NCI-H2196 treated with DMSO at 0.1 percent for 48 hours (cell line): ENCODE data around the gene DAZAP1.
"Not testable (repeated sequence)": the region's sequence is repeated elsewhere in the genome, so short reads cannot be mapped to it uniquely, and the experiment has no call there.

Experiments used
- DNase-seq: peaks from one replicate; lab custom pipeline; 2025; ENCODE audit not compliant: unreplicated experiment; lab: John Stamatoyannopoulos, UW

The DAZAP1 gene

GRCh38 chr19:1439525-1440417 is 32.4 kb downstream of the DAZAP1 start:
- DNase-seq = not testable (repeated sequence)

- DNase-seq = no peak
Observed at GRCh38 chr19:1440418-1440801, 33.0 kb downstream of the DAZAP1 start.

- no peak for DNase-seq
Observed at GRCh38 chr19:1441022-1441426, 33.6 kb downstream of the DAZAP1 start.

- DNase-seq = no peak
Observed at GRCh38 chr19:1441677-1442438, 34.5 kb downstream of the DAZAP1 start.

DNA sequence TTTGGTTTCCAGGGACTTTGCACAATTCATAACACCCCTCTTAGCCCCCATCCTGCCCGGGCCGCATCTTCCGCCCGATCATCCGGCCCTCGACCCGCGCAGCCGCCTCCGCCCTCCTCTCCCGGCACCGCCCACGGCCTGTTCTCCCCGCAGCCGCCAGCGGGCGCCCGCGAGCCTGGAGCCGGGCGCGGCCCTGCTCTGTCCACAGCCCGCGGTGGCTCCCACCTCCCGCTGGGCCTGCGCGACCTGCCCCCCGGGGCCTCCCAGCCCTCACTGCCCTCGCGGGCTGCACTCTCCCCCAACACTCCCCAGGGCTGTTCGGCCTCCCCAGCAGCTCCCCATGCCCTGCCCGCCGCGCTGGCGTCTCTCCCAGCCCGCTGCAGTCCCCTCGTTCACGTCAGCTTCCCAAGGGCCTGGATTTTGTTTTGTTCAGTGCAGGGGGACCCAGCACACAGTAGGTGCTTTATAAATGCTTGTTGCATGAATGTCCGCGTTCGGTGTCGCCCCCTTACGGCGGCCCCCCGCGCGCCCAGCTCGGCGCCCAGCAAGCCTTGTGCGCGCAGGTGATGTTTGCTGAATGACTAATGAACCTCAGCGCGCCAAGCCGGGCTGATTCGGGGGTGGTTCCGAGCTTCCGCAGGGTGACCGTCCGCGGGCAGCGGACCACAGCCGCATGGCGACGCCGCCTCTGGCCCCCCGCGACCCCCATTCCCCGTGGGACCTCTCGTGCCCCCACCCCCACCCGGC is 38.0 kb downstream of the DAZAP1 start:
- DNase-seq = peak; percentile 59

DNA sequence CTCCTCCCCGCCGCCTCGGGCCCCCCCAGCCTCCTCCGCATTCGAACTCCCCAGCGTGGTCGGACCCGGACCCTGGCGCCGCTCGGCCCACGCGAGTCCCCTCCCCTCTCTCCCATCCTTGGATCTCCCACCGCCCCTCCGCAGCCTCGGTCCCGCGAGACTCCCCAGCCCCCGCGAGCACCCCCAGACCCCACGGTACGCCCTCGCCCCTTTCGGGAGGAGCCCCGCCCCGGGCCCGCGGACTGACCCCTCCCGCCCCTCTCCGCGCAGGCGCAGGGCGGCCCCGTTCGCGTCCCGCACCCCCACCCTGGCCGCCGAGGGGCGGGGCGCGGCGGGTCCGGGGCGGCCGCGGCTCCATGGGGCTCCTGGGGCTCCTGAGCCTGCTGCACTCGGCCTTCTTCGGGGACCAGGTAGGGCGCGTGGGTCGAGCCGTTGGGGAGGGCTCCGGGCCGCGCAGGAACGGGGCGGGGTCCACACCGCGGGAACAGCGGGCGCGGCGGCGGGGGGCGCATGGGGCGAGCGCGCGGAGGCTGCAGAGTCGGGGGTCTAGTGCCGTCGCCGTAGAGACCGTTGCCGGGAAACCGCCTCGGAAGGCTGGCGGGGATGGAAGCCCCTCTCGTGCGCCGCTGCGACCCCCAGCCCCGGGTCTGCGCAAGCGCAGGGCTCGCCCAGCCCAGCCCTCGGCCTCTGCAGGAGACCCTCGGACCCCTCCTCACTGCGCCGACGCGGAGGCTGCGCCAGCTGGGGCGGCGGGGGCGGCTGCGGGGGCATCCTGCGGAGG is 38.7 kb downstream of the DAZAP1 start:
- DNase-seq = peak; percentile 22

DNA sequence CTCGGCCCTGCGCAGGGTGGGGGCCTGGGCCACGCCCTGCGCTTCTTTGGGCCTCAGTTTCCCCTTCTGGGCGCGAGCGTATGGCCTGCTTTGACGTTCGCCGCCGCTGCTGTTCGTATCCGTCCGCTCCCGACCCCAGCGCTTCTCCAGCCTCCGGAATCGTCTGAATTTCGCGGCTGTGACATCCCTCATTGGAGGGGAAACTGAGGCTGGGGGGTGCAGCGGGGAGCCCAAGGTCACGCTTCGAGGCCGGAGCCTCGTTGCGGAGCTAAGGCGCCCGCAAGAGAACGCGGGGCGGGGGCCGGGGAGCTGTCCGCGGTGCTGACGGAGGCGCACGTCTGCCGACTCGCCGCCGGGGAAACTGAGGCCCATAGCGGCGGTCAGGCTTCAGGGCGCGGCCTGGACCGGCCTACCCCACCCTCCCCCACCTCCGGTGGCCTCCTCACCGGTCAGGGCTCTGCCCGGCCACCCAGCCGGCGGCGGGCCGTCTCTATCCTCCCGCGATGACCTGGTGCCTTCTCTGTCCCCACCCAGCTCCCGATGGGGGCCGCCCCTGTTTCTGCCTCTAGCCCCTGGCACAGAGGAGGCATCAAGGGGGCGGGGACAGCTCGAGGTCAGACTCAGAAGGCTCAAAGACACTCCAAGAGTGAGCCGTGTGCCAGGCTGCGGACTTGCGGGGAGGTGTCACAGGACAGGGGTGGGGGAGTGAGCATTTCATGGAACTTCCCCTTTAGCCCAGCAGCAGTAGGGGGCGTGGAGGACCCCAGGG is 39.5 kb downstream of the DAZAP1 start:
- DNase-seq = no peak

DNA sequence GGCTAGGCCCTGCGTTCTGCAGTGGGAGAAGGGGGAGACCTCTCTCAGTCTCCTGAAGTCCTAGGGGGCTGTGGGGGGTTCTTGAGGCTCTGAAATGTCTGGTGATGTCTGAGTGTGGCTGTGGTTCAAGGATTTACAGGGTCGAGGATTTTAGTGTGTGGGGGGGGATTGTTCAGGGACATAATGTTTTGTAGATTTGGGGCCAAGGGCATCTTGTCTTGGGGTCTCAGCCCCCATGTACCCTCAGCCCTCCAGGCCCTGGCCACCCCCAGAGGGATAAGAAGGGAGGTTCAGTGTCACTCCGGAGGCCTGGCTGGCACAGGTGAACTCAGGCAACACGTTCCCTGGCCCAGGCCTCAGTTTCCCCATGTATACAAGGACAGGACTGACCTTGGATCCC is 40.1 kb downstream of the DAZAP1 start:
- no peak for DNase-seq

GRCh38 chr19:1447944-1448343 is 40.6 kb downstream of the DAZAP1 start:
- no peak for DNase-seq

GRCh38 chr19:1449467-1450442 is 42.4 kb downstream of the DAZAP1 start, which contains the start of gene APC2:
Gene APC2 (plus strand): TSS chr19:1450121. CDS start chr19:1453002, 2,881 bp downstream.
- DNase-seq = peak; percentile 52

DNA sequence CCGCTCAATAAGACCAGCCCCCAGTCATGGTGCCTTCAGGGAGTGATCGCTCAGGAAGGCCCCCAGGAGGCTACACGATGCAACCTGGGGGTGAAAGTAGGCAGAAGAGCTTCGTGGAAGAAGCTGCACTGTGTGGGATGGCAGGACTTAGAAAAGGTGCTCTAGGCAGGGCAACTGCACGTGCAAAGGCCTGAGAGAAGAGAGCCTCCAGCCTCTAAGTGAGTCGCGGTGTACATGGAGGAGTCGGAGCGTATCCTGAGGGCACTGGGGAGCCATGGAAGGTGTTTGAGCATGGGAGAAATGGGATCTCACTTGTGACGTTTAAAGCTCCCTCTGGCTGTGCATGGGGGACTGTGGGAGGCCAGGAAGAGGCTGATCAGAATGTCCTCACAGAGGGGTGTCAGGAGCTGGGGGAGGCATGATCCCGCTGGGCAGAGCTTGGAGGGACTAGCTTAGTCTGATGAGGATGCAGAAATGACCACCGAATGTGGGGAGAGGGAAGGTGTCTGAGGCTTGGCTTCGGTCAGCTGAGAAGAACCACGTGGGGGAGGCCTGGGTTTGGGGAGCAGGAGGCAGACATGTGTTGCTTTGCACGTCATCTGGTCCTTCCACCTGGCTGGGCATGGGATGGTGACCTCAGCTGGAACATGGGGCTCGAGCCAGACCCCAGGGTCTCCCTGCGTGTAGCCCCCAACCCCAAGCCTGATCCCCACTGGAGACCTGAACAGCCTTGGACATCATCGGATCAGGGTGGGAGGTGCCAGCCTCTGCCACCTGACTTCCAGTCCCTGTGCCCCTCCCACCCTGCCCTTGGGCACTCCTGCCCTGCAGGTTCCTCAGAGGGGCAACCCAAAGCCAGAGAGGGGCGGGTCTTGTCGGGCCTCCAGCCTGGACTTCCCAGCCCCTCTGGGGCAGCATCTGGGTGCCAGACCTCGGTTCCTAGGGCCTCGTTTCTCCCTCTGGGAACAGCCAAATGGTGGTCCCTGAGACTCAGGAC is 43.6 kb downstream of the DAZAP1 start:
- DNase-seq = no peak

DNA sequence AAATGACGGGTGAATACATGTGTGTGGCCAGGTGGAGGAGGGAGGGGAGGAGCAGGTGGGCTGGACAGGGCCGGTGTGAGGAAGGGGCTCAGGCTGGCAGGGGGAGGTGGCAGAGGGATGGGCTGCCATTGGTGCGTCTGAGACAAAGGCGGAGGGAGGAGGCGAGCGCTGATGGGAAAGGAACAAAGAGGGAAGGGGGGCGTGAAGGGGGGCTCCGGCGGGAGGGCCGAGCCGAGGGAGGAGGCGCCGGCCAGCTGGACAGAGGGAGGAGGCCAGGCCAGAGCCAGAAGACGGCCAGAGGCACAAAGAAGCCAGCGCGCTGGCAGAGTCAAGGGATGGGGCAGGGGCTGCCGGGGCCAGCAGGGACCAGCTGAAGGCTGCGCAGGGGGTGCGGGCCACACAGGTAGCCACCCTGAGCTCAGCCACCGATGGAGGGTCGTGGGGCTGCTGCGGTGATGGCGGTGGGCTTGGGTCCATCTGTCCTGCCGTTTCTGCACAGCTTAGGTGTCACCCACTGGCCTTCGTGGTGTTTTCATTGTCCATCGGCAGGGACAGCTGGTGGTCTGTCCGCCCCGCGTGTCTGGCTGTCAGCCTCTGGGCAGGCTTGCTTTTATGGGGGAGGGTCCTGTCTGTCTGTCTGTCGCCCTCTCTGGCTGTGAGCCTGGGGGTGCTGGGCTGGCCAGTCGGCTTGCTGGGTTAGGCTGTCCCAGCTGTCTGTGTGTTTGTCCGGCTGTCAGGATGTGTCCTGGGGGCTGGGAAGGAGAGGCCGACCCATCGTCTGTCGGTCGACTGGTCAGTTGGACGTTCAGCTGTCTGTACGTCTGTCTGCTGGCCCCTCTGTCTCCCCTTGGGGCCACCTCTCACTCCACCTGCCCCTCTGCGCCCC is 44.8 kb downstream of the DAZAP1 start:
- DNase-seq = no peak

DNA sequence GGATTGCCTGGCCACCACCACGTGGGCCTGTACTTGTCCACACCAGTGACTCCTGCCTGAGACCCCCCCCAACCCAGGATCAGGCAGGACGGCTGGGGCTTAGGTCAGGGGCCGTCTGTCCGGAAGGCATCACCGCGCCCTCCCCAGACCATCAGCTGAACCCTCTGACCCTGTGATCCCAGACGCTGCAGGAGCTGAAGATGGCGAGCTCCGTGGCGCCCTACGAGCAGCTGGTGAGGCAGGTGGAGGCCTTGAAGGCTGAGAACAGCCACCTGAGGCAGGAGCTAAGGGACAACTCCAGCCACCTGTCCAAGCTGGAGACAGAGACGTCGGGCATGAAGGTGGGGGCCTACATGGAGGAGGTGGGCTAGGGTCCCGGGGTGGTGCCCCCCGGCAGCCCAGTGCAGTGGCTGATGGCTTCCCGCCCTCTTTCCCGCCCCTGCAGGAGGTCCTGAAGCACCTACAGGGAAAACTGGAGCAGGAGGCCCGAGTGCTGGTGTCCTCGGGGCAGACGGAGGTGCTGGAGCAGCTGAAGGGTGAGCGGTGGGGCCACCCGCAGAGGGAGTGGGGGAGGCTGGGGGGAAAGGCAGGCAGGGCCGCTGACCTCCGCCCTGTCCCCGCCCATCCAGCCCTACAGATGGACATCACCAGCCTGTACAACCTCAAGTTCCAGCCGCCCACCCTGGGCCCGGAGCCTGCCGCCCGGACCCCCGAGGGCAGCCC is 45.6 kb downstream of the DAZAP1 start:
- DNase-seq = no peak

DNA sequence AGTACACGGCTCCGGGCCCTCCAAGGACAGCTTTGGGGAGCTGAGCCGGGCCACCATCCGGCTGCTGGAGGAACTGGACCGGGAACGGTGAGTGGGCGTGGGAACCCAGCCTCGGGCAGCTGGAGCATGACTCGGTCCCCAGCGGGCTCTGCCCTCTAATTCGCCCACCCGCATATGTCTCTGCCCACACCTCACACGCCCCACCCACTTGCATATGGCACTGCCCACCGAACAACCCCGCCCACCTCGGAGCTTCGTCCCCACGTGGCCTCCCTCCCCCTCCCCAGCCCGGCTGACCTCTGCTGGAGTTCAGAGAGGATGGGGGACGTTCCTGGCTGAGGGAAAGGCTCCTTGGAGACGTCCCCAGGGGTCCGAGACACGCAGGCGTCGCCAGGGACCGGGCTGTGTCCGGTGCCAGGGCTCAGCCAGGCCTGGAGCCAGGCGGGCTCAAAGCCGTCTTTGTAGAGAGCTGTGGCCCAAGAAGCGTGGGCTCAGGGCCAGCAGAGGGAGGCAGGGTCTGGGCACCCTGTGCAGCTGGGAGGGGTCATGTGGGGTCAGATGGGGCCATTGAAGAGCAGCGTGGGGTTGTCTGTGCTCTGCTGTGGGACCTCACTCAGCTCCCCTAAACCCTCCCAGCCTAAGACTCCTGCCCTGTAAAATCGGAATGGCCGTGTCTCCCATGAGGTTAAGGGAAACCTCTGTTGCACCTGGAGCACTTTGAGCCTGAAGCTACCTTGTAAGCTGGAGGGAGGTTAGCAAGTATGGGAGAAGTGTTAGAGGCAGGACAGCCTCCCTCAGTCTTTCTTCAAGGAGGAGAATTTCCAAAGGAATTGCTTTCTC is 46.4 kb downstream of the DAZAP1 start:
- no peak for DNase-seq

DNA sequence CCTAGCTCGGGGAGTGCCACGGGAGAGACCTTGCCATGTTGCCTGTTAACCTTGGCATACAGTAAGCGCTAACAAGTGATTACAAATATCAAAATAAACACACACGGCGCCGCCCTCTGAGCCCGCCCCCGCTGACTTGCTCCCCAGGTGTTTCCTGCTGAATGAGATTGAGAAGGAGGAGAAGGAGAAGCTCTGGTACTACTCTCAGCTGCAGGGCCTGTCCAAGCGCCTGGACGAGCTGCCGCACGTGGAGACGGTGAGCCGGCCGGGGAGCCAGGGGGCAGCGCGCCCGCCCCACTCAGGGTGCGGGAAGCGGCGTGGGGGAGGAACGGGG is 47.6 kb downstream of the DAZAP1 start:
- DNase-seq = peak; percentile 71
